Embryonic facial prominence (tissue), 1 donor: ENCODE results near the gene DNER.

Experiments used
- DNase-seq: peaks from one replicate; pipeline ENCODE4 v3.0.0-alpha.2; 2016; ENCODE audit errors: extremely low spot score

Gene DNER

DNA sequence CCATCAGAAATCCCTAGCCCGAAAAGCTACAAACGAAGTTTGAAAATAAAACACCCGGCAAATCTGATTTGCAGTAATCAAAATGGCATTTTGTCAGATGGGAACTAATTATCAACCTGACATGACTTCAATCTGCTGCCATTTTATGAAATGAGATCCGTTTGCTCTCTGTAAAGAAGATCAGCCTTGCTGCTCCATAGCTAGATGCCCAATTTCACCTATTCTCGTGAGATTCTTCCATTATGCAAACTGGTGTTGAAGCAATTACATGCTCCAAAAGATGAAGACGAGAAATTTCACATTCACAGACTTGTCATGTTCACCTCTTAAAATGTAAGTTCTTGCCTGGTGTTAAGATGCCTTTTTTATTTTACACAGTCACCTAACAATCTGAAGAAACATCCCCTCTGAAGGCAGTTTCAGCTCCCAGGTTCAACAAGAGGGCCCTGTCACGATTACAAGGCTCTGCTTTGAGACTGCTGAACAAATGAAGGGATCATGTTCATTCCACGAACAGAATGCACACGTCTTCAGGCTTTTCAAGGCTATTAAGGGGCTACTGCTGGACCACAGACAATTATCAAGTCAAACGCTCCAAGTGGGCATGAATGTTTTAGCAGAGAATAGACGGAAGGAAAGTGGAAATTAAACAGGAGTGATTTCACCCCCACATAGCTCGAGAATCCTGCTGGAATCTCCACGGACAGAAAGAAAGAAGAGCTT is 270.6 kb downstream of the DNER start:
- DNase-seq: no peak

DNA sequence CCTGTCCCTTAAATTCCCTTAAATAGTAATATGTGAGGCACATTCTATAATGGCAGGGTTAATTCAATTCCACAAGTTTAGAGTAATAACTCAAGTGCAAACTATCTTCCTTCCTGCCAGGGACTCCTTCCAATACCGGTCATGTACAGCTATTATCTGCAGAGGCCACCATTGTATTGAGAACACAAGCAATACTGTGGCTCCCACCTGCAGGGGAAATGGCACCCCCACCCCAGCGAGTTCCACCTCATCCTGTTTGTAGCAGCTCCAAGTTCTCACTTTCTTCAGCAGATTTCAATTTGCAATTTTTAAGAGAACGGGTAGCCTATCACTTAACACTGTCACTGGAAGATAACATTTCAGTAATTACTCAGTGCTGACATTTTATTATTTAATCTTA is 271.2 kb downstream of the DNER start:
- no peak for DNase-seq

- no peak for DNase-seq
These were observed 275.8 kb downstream of the DNER start for GRCh38 chr2:229438430-229439159.

DNA sequence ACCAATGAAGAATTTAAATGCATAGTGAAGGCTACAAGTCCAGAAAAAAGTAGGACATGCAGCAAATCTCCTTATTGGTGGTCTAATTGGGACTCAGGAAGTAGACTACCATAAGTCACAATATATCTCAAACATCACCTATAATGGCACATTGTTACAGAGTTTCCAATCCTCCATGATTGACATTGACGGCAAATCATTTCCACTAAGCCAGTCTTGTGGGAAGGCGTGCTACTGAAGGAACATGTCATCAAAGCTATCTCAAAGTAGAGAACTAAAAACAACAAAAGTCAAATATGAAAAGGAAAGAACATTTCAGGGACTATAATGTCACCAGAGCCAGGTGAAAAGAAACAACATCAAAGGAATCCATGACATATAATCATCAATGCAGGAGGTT is 276.9 kb downstream of the DNER start:
- DNase-seq: no peak

DNA sequence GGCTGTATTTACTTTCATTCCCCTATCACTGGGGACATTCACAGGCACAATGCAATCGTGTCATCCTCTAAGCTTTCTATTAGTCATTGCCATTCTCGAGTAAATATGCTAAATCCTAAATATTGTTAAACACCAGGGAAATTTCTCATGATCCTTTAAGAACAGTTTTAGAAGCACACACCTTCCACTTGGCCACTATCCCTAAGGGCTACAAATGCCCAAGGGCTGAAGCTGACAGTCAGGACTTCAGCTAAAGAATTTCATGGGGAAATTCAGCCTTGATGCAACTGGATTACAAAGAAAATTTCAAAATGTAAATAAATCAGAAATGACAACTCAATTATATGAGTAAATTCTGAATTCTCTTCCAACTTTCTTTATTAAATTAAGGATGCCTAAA is 280.2 kb downstream of the DNER start:
- DNase-seq: no peak

GRCh38 chr2:229433351-229433750 is 281.0 kb downstream of the DNER start:
- DNase-seq: no peak

- no peak for DNase-seq
These were observed 282.9 kb downstream of the DNER start for GRCh38 chr2:229431327-229431954.

DNA sequence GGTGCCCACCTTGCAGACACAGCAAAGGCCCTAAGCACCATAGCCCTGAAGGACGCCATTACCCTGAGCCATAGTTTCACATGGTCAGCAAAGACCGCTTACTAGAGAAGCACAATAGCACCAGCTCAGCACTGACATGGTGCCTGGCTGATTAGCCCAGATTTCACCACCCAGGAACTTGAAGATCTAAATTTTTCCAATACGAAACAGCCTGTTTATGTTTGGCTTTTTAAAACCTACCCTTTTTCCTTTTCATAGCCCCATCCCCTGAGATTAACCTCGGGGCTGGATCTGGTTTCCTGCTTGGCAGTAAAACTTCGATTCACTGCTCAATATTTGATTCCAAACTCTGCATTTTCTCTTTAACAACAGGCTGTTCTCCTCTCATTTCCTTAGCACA is 284.8 kb downstream of the DNER start:
- DNase-seq: no peak

DNA sequence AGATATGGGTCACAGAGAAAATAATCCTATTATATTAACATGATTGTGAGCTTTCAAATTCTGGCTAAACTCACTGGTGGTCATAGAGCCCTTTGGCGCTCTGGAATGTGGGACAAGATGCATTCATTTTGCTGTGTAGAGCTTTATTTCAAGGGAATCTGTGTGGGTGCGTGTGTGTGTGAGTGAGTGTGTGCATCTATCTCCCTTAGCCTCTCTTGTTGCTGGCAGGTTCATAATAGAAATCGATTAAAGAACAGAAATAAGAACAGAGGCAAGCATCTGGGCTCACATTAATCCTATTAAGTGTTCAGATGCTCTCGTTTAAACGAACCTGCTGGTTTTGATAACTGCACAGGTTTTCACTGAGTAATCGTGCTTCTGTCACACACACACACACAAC is 287.9 kb downstream of the DNER start:
- no peak for DNase-seq

DNA sequence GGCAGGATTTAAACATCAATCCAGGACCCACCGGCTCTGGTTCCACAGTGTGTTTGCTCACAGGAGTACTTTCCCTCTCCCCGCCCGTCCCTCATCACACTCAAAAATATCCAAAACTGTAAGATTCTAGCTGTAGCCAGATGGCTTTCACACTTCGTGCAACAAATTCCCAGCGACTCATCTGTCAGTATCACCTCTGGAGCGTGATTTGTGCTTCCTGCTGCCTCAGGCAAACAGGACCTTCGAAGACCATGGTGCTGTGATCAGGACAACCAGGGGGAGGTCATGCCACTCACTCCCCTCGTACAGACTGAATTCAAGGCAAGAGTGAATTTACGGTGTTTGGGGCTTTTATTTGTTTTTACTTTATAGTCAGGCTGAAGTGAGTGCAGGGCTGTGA is 288.8 kb downstream of the DNER start:
- DNase-seq: no peak

DNA sequence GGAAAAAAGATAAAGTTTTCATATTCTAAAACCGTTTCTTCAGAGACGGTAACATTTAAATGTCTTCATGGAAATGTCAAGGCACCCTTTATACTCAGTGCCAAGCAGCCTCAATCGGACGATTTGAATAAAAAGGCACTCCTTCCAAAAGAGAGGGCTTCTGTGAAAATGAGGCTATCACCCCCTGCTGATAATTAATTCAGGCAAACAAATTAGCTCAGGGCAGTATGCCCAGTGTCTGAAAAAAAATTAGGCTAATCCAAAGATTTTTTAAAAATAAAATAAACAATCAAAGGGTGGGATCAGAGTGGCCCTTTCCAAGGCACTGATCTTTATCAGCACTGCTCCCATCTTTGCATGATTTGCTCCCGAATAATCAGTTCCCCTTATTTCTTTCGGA is 292.3 kb downstream of the DNER start:
- DNase-seq: no peak

GRCh38 chr2:229419158-229419557 is 295.2 kb downstream of the DNER start:
- no peak for DNase-seq

DNA sequence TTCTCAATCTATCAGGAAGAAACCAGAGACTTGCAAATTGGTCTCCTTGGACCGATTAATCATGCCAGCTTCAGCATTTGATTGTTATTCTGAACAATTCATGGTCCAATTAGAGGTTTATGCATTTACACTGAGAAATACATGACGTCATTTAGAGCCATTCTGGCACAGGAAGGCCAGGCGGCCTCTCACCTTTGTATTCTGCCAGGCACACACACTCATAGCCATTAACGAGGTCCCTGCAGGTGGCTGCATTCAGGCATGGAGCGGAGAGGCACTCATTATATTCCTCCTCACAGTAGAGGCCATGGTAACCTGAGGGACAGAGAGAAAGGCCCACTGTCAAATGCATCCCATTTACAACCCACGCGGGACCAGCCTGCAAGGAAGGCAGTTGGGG is 296.4 kb downstream of the DNER start:
- no peak for DNase-seq

- no peak for DNase-seq
These were observed 297.2 kb downstream of the DNER start for GRCh38 chr2:229417176-229417575.

DNA sequence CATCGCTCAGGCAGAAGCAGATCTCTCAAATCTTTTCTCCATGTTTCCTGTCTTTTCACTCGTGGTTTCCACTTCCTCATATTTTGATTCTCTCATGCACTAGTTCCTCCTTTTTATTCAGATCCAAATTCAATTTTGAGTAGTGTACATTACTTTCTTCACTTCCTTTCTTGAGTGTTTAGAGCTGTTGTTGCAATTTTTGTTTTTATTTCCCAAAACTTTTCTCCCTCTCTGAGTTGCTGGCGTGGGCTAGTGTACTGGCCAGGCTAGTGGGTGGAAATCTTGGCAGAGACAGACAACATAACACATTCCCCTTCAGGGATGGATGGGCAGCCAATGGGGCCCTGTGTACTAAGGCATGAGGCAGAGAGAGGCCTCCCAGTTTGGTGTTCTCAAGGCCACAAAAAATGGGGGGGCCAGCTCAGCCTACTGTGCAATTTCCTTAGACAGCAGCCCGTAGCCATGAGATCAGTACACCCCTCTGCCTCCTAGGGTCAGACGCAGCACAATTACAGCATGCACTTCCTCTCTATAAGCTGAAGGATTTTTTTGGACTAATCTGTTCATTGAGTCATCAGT is 298.1 kb downstream of the DNER start:
- no peak for DNase-seq

DNA sequence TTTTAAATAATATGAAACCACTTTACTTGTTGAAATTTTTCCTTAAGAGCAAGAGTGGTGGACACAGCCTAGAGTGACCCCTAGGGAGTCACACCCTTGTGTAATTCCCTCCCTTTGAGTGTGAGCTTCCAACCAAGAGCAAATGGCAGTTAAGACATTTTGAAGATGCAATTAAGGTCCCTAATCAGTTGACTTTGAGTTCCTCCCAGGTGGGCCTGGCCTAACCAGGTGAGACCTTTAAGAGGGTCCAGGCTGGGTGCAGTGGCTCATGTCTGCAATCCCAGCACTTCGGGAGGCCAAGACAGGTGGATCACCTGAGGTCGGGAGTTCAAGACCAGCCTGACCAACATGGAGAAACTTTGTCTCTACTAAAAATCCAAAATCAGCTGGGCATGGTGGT is 299.7 kb downstream of the DNER start:
- DNase-seq: no peak

- DNase-seq: no peak
These were observed 301.7 kb downstream of the DNER start for GRCh38 chr2:229412686-229413085.

DNA sequence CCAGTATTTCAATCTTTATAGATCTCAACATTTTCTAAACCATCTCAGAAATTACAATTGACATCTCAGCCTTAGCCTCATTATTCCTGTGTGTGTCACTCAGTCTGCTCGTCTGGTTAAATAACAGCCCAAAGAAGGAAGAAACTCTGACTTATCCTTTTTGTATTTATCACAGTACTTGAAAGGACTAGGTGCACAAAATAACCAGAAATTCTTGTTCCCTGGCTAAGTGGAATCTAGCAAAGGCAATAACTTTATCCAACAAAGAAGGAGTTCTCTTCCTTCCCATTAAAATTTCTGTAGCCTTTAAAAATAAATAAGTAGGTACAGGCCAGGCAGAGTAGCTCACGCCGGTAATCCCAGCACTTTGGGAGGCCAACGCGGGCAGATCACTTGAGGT is 303.4 kb downstream of the DNER start:
- DNase-seq: no peak

GRCh38 chr2:229410264-229410663 is 304.1 kb downstream of the DNER start:
- DNase-seq: no peak

DNA sequence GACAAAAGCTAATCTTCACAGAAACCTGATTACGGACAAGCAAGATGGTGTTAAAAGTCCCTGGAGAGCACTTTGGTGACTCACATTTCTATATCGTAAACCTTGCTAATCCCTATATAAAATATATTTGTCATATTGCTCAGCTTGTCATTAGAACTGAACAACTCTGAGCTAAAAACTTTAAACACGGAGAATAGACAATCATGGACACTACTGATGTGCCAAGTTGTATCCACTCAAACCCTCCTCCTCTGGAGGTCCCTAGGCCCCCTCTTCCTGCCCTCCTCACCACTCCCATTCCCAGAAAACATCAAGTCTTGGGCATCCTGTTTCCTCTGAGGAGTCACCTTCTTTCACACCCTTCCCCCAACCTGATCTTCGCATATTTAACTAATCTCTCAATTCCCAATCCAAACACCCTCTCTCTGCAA is 304.6 kb downstream of the DNER start:
- no peak for DNase-seq

DNA sequence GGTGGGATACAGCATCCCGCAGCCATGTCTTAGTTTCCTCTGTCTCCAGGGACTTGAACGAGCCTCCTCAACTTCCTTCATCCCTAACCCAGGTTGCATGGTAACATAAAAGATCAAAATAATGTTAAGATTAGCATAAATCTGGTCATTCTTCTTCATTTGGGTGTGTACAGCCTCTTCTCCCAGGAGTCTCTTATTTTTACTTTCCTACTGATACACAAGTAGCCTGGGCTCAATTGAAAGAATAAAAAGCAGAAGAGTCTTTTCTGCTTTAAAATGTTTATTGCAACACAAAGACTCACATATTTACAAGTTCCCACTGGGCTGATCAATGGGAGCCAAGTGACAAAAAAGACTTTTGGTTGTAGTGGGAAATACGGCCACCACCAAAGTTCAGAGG is 305.4 kb downstream of the DNER start:
- no peak for DNase-seq

DNA sequence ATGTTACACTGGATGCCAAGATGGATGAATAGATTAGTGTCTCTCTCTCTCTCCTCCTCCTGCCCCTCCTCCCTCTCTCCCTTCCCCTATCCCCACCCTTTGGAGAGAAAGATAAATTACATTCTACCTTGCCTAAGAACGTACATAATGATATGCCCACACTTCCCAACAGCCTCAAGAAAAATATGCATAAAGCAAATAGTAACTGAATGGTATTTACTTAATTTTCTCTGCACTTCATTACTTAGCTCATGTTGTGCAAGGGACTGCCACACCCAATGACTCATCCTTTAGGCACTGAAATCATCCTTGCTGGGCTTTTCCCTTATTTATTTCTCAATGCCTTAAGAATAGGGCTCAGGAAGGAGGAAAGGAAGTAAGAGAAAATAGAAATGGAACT is 306.0 kb downstream of the DNER start:
- DNase-seq: no peak

DNA sequence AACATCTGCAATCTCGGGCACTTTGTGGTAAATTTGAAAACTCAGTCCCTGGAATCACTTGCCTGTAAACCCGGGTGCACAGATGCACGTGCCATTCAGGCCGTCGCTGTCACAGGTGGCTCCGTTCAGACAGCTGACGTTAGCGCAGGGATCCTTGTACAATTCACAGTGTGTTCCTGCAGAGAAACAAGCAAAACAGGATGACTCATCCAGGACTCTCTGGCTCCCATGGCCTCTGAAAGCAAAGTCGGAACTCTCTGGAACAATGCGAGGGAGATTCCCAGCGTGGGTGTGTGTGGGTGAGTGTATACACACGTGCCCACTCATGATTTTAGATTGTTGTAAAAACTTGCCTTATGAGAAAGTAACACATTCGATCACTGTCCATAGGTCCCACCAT is 307.2 kb downstream of the DNER start:
- no peak for DNase-seq
